Stimulated activated CD4-positive, alpha-beta T cell treated with anti-CD3 and anti-CD28 coated beads, Interleukin-12 subunit alpha, Interleukin-12 subunit beta, amount 100 ng/mL, for 24 hours (primary cell): ENCODE results near the gene AK8.

Source experiments
- DNase-seq, 2 experiments: peaks; one replicate each; pipeline ENCODE4 v3.0.0-alpha.2; 2020; ENCODE audit warnings: low read depth in 2 of 2

Gene AK8

GRCh38 chr9:132887181-132888120, 9.4 kb upstream of the AK8 start:
- DNase-seq = no peak

GRCh38 chr9:132886334-132886725, 8.2 kb upstream of the AK8 start:
- DNase-seq = no peak

- DNase-seq = no peak
Measured at GRCh38 chr9:132885720-132886333, 7.7 kb upstream of the AK8 start.

- DNase-seq = no peak
Measured at GRCh38 chr9:132883349-132884294, 5.5 kb upstream of the AK8 start.

- no peak for DNase-seq
Measured at GRCh38 chr9:132882616-132883015, 4.5 kb upstream of the AK8 start.

GRCh38 chr9:132881826-132882225, 3.7 kb upstream of the AK8 start:
- DNase-seq = no peak

GRCh38 chr9:132880324-132880661, 2.2 kb upstream of the AK8 start:
- no peak for DNase-seq

- no peak for DNase-seq
Measured at GRCh38 chr9:132879457-132880323, 1.6 kb upstream of the AK8 start.

- peak in 1 of 2 experiments; percentile 40 for DNase-seq
Measured at GRCh38 chr9:132878695-132879456, 792 bp upstream of the AK8 start, which contains the start of gene SPACA9. Gene SPACA9, plus strand, starts transcription at chr9:132878898. Its CDS starts 5,050 bp downstream, at chr9:132883948.

GRCh38 chr9:132877458-132877823, 643 bp downstream of the AK8 start:
- no peak for DNase-seq

GRCh38 chr9:132876849-132877248, 1.2 kb downstream of the AK8 start:
- DNase-seq = no peak

- DNase-seq = no peak
Measured at GRCh38 chr9:132875159-132875558, 2.9 kb downstream of the AK8 start.

GRCh38 chr9:132873403-132873802, 4.7 kb downstream of the AK8 start:
- DNase-seq = no peak

- no peak for DNase-seq
Measured at GRCh38 chr9:132869266-132869665, 8.8 kb downstream of the AK8 start.

- DNase-seq = no peak
Measured at GRCh38 chr9:132866898-132867297, 11.2 kb downstream of the AK8 start.

GRCh38 chr9:132864691-132865090, 13.4 kb downstream of the AK8 start:
- DNase-seq = no peak

- DNase-seq = no peak
Measured at GRCh38 chr9:132864277-132864676, 13.8 kb downstream of the AK8 start.

- no peak for DNase-seq
Measured at GRCh38 chr9:132863096-132863495, 15.0 kb downstream of the AK8 start.

- DNase-seq = no peak
Measured at GRCh38 chr9:132862533-132862932, 15.6 kb downstream of the AK8 start.

- no peak for DNase-seq
Measured at GRCh38 chr9:132861666-132862065, 16.4 kb downstream of the AK8 start.
